IPS-11a (cell line): ENCODE data around the gene MAP4K4.

Source experiments
- H3K4me3 ChIP-seq: one replicate; pipeline ENCODE4 v1.5.1; 2013; ENCODE audit warnings: low read depth, low read length, control low read depth

MAP4K4 gene

GRCh38 chr2:101860782-101861181 is 163.3 kb downstream of the MAP4K4 start:
- no peak overlapping the region for H3K4me3 ChIP-seq

- H3K4me3 ChIP-seq = no peak overlapping the region
These were observed 163.9 kb downstream of the MAP4K4 start for GRCh38 chr2:101861382-101861781.

GRCh38 chr2:101863534-101863933 is 166.0 kb downstream of the MAP4K4 start:
- no peak overlapping the region for H3K4me3 ChIP-seq

- H3K4me3 ChIP-seq = no peak overlapping the region
These were observed 166.9 kb downstream of the MAP4K4 start for GRCh38 chr2:101864426-101864825.

- no peak overlapping the region for H3K4me3 ChIP-seq
These were observed 171.0 kb downstream of the MAP4K4 start for GRCh38 chr2:101868525-101868924.

GRCh38 chr2:101869527-101869926 is 172.0 kb downstream of the MAP4K4 start:
- H3K4me3 ChIP-seq = no peak overlapping the region

- no peak overlapping the region for H3K4me3 ChIP-seq
These were observed 172.9 kb downstream of the MAP4K4 start for GRCh38 chr2:101870444-101870843.

GRCh38 chr2:101871480-101871879 is 174.0 kb downstream of the MAP4K4 start:
- no peak overlapping the region for H3K4me3 ChIP-seq

- H3K4me3 ChIP-seq = no peak overlapping the region
These were observed 175.0 kb downstream of the MAP4K4 start for GRCh38 chr2:101872480-101872879.

GRCh38 chr2:101873543-101873942 is 176.0 kb downstream of the MAP4K4 start:
- no peak overlapping the region for H3K4me3 ChIP-seq

- no peak overlapping the region for H3K4me3 ChIP-seq
These were observed 176.6 kb downstream of the MAP4K4 start for GRCh38 chr2:101874069-101874468.

GRCh38 chr2:101879466-101879865 is 182.0 kb downstream of the MAP4K4 start:
- H3K4me3 ChIP-seq = no peak overlapping the region

GRCh38 chr2:101881131-101881530 is 183.6 kb downstream of the MAP4K4 start:
- no peak overlapping the region for H3K4me3 ChIP-seq

GRCh38 chr2:101882769-101883307 is 185.3 kb downstream of the MAP4K4 start:
- H3K4me3 ChIP-seq = no peak overlapping the region

- no peak overlapping the region for H3K4me3 ChIP-seq
These were observed 186.4 kb downstream of the MAP4K4 start for GRCh38 chr2:101883860-101884259.

- H3K4me3 ChIP-seq = no peak overlapping the region
These were observed 186.9 kb downstream of the MAP4K4 start for GRCh38 chr2:101884423-101884822.

- H3K4me3 ChIP-seq = no peak overlapping the region
These were observed 189.8 kb downstream of the MAP4K4 start for GRCh38 chr2:101887328-101887727.

- no peak overlapping the region for H3K4me3 ChIP-seq
These were observed 192.1 kb downstream of the MAP4K4 start for GRCh38 chr2:101889460-101890098.

- no peak overlapping the region for H3K4me3 ChIP-seq
These were observed 194.9 kb downstream of the MAP4K4 start for GRCh38 chr2:101892377-101892776.

- H3K4me3 ChIP-seq = no peak overlapping the region
These were observed 196.3 kb downstream of the MAP4K4 start for GRCh38 chr2:101893681-101894381.

- H3K4me3 ChIP-seq = no peak overlapping the region
These were observed 197.5 kb downstream of the MAP4K4 start for GRCh38 chr2:101895039-101895438.

GRCh38 chr2:101895819-101896322 is 198.4 kb downstream of the MAP4K4 start:
- H3K4me3 ChIP-seq = no peak overlapping the region
